Measurements from ENCODE around the gene MXRA5.
"Not testable (repeated sequence)": the region's sequence is repeated elsewhere in the genome, so short reads cannot be mapped to it uniquely, and the experiment has no call there.

The MXRA5 gene

GRCh38 chrX:3320471-3321046 is 25.9 kb downstream of the MXRA5 start:
- DNase-seq = no peak

- DNase-seq = no peak
Measured at GRCh38 chrX:3317191-3317718, 29.2 kb downstream of the MXRA5 start.

- DNase-seq = no peak
Measured at GRCh38 chrX:3312109-3312508, 34.3 kb downstream of the MXRA5 start.

- no peak for DNase-seq
Measured at GRCh38 chrX:3307881-3308280, 38.6 kb downstream of the MXRA5 start.

- no peak for DNase-seq
Measured at GRCh38 chrX:3299636-3300035, 46.8 kb downstream of the MXRA5 start.

- DNase-seq = no peak
Measured at GRCh38 chrX:3295731-3296130, 50.7 kb downstream of the MXRA5 start.

- DNase-seq = no peak
Measured at GRCh38 chrX:3293251-3293650, 53.2 kb downstream of the MXRA5 start.

GRCh38 chrX:3290561-3290960 is 55.9 kb downstream of the MXRA5 start:
- no peak for DNase-seq

- DNase-seq = no peak
Measured at GRCh38 chrX:3286196-3286945, 60.1 kb downstream of the MXRA5 start.

- DNase-seq = no peak
Measured at GRCh38 chrX:3280706-3281105, 65.7 kb downstream of the MXRA5 start.

- not testable (repeated sequence) for DNase-seq
Measured at GRCh38 chrX:3273668-3274067, 72.8 kb downstream of the MXRA5 start.

GRCh38 chrX:3271834-3272186 is 74.6 kb downstream of the MXRA5 start:
- DNase-seq = no peak

- DNase-seq = no peak
Measured at GRCh38 chrX:3271183-3271833, 75.1 kb downstream of the MXRA5 start.

- DNase-seq = no peak
Measured at GRCh38 chrX:3268829-3269228, 77.6 kb downstream of the MXRA5 start.

GRCh38 chrX:3263681-3264126 is 82.7 kb downstream of the MXRA5 start:
- DNase-seq = no peak

GRCh38 chrX:3262901-3263300 is 83.6 kb downstream of the MXRA5 start:
- no peak for DNase-seq
